Thoracic aorta (tissue), 2 donors: ENCODE measurements around the gene SPINT1. TPM values are rescaled to one million over a fixed set of nuclear protein-coding genes. Genes with fewer than 3 reads are reported as not detected.
A peak's percentile ranks its signal among the peaks of the same experiment; 100 is the strongest.

ENCODE experiments used
- ATAC-seq: fragments of 150-250 bp; one replicate; pipeline ENCODE4 v1.8.0; 2017; ENCODE audit warnings: low read depth; ENCODE audit not compliant: insufficient number of reproducible peaks, low FRiP score
- DNase-seq: peaks from one replicate; pipeline ENCODE4 v3.0.0-alpha.2; 2020; ENCODE audit warnings: low spot score
- H3K27ac ChIP-seq, 2 donors: fragments of 200-600 bp; sonication (generic); 1 replicate in 1 of 2; 2 replicates in 1 of 2; pipeline ENCODE4 v1.5.1; 2016; ENCODE audit warnings: mild to moderate bottlenecking in 2 of 2, moderate library complexity in 2 of 2
- H3K27me3 ChIP-seq: fragments of 200-600 bp; sonication (generic); replicated peaks from 2 replicates; pipeline ENCODE4 v1.6.0; 2016; ENCODE audit warnings: mild to moderate bottlenecking; ENCODE audit not compliant: insufficient read depth
- H3K36me3 ChIP-seq: fragments of 200-600 bp; sonication (generic); one replicate; pipeline ENCODE4 v1.5.1; 2016
- H3K4me1 ChIP-seq, 2 donors: fragments of 200-600 bp; sonication (generic); 1 replicate in 1 of 2; 2 replicates in 1 of 2; pipeline versions ENCODE4 v1.5.1 to v1.6.0; 2016; ENCODE audit warnings: low read depth in 2 of 2, mild to moderate bottlenecking in 1 of 2; ENCODE audit not compliant: control insufficient read depth in 1 of 2
- H3K4me3 ChIP-seq: fragments of 200-600 bp; sonication (generic); 2 replicates; pipeline ENCODE4 v1.5.1; 2016; ENCODE audit warnings: mild to moderate bottlenecking
- H3K9me3 ChIP-seq: fragments of 200-600 bp; sonication (generic); 2 replicates; pipeline ENCODE4 v1.5.1; 2016
- total RNA-seq, 2 donors: library from RNA; depleted of rRNA; stranded (reverse); fragments of >200 nt; gene quantifications; one replicate each; pipeline versions ENCODE4 v1.1.0 to v1.2.3, GENCODE V29; 2016
- TF ChIP-seq, protein P1 (sequence below): fragments of 200-600 bp; sonication (generic); IDR thresholded peaks from one replicate; pipeline ENCODE4 v1.5.1; 2019; ENCODE audit warnings: antibody characterized with exemption

Gene SPINT1
- total RNA-seq, 2 donors from 2014 or later, result 4.6 to 4.8 TPM

GRCh38 chr15:40893733-40894680 lies 50.2 kb downstream of the SPINT1 start, which contains the start of gene VPS18:
Gene VPS18, plus strand, starts transcription at chr15:40894450. Its CDS starts 319 bp downstream, at chr15:40894769.
- DNase-seq, result peak; percentile 93
- TF ChIP-seq, protein P1, sequence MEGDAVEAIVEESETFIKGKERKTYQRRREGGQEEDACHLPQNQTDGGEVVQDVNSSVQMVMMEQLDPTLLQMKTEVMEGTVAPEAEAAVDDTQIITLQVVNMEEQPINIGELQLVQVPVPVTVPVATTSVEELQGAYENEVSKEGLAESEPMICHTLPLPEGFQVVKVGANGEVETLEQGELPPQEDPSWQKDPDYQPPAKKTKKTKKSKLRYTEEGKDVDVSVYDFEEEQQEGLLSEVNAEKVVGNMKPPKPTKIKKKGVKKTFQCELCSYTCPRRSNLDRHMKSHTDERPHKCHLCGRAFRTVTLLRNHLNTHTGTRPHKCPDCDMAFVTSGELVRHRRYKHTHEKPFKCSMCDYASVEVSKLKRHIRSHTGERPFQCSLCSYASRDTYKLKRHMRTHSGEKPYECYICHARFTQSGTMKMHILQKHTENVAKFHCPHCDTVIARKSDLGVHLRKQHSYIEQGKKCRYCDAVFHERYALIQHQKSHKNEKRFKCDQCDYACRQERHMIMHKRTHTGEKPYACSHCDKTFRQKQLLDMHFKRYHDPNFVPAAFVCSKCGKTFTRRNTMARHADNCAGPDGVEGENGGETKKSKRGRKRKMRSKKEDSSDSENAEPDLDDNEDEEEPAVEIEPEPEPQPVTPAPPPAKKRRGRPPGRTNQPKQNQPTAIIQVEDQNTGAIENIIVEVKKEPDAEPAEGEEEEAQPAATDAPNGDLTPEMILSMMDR, result peak; percentile 99
- Histone ChIP-seq H3K36me3 (peaks cover 8% of the 10 kb centered on the region), H3K27ac (peak within 1 kb of the TSS; percentile 86 to 89), H3K9me3 (no peaks in the 10 kb centered on the region), H3K4me1 (peaks cover 9 to 18% of the 10 kb centered on the region in 2 donors), H3K4me3 (peak within 1 kb of the TSS; percentile 84), H3K27me3 (no peaks in the 10 kb centered on the region)
- ATAC-seq, result peak; percentile 95

GRCh38 chr15:40894681-40895448 lies 51.0 kb downstream of the SPINT1 start:
- ATAC-seq (peak; percentile 43), DNase-seq (no peak)
- peaks cover 12% of the 10 kb centered on the region for H3K36me3 ChIP-seq

GRCh38 chr15:40899536-40900207 lies 55.8 kb downstream of the SPINT1 start:
- no peak for ATAC-seq
- Histone ChIP-seq H3K36me3 (peaks cover 30% of the 10 kb centered on the region), H3K4me1 (peaks cover 14 to 17% of the 10 kb centered on the region in 2 donors)

More at GRCh38 chr15:40894681-40895448, 51.0 kb downstream of the SPINT1 start:
- H3K27ac ChIP-seq, result peak overlapping the region; percentile 76 to 86
- H3K4me1 ChIP-seq, result peaks cover 9 to 18% of the 10 kb centered on the region in 2 donors
- H3K9me3 ChIP-seq, result no peaks in the 10 kb centered on the region
- TF ChIP-seq, protein P1, result peak; percentile 53
- H3K4me3 ChIP-seq, result peak overlapping the region; percentile 84
- H3K27me3 ChIP-seq, result no peaks in the 10 kb centered on the region

DNA sequence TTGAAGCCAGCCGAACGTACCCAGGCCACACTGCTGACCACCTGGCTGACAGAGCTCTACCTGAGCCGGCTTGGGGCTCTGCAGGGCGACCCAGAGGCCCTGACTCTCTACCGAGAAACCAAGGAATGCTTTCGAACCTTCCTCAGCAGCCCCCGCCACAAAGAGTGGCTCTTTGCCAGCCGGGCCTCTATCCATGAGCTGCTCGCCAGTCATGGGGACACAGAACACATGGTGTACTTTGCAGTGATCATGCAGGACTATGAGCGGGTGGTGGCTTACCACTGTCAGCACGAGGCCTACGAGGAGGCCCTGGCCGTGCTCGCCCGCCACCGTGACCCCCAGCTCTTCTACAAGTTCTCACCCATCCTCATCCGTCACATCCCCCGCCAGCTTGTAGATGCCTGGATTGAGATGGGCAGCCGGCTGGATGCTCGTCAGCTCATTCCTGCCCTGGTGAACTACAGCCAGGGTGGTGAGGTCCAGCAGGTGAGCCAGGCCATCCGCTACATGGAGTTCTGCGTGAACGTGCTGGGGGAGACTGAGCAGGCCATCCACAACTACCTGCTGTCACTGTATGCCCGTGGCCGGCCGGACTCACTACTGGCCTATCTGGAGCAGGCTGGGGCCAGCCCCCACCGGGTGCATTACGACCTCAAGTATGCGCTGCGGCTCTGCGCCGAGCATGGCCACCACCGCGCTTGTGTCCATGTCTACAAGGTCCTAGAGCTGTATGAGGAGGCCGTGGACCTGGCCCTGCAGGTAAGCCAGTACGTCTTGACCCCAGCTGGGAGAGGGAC lies 56.6 kb downstream of the SPINT1 start:
- Histone ChIP-seq H3K27ac (no peak overlapping the region), H3K27me3 (no peaks in the 10 kb centered on the region), H3K36me3 (peaks cover 30% of the 10 kb centered on the region), H3K9me3 (no peaks in the 10 kb centered on the region), H3K4me1 (peaks cover 9 to 11% of the 10 kb centered on the region in 2 donors), H3K4me3 (no peak overlapping the region)
- ATAC-seq (no peak), DNase-seq (no peak)
- TF ChIP-seq, protein P1, result no peak

More at GRCh38 chr15:40899536-40900207, 55.8 kb downstream of the SPINT1 start:
- Histone ChIP-seq H3K4me3 (no peak overlapping the region), H3K9me3 (no peaks in the 10 kb centered on the region), H3K27me3 (no peaks in the 10 kb centered on the region), H3K27ac (no peak overlapping the region)
- no peak for DNase-seq
- TF ChIP-seq, protein P1, result no peak
